Smooth muscle cell (in vitro differentiated cells): Measurements from ENCODE around the gene ING3. TPM values are rescaled to one million over a fixed set of nuclear protein-coding genes. Genes with fewer than 3 reads are reported as not detected.

Experiments used
- DNase-seq: peaks from one replicate; lab custom pipeline; 2025; ENCODE audit not compliant: unreplicated experiment; lab: John Stamatoyannopoulos, UW
- H2AFZ ChIP-seq: fragments of 200-600 bp; sonication (generic); 2 replicates; pipeline ENCODE4 v1.6.0; 2016; ENCODE audit warnings: antibody characterized with exemption, low read depth, mild to moderate bottlenecking
- H3F3A ChIP-seq: fragments of 200-600 bp; sonication (generic); 2 replicates; pipeline ENCODE4 v1.6.0; 2017; ENCODE audit warnings: antibody characterized with exemption, low read depth
- H3K27ac ChIP-seq: fragments of 200-600 bp; sonication (generic); 2 replicates; pipeline ENCODE4 v1.5.1; 2016; ENCODE audit warnings: low read depth, mild to moderate bottlenecking
- H3K27me3 ChIP-seq: fragments of 200-600 bp; sonication (generic); 2 replicates; pipeline ENCODE4 v1.6.1; 2016; ENCODE audit warnings: low read depth, mild to moderate bottlenecking
- H3K36me3 ChIP-seq: fragments of 200-600 bp; sonication (generic); 2 replicates; pipeline ENCODE4 v1.5.1; 2016; ENCODE audit warnings: low read depth
- H3K4me1 ChIP-seq: fragments of 200-600 bp; sonication (generic); 2 replicates; pipeline ENCODE4 v1.5.1; 2016; ENCODE audit warnings: low read depth
- H3K4me2 ChIP-seq: fragments of 200-600 bp; sonication (generic); 2 replicates; pipeline ENCODE4 v1.6.0; 2016; ENCODE audit warnings: mild to moderate bottlenecking
- H3K4me3 ChIP-seq: fragments of 200-600 bp; sonication (generic); 2 replicates; pipeline ENCODE4 v1.5.1; 2016; ENCODE audit warnings: mild to moderate bottlenecking
- H3K79me2 ChIP-seq: fragments of 200-600 bp; sonication (generic); 2 replicates; pipeline ENCODE4 v1.6.0; 2016; ENCODE audit warnings: low read depth, mild to moderate bottlenecking
- H3K9ac ChIP-seq: fragments of 200-600 bp; sonication (generic); 2 replicates; pipeline ENCODE4 v1.6.0; 2016; ENCODE audit warnings: low read depth
- H3K9me3 ChIP-seq: fragments of 200-600 bp; sonication (generic); replicated peaks from 2 replicates; pipeline ENCODE4 v1.5.1; 2016; ENCODE audit warnings: low read depth
- H4K20me1 ChIP-seq: fragments of 200-600 bp; sonication (generic); 2 replicates; pipeline ENCODE4 v1.6.0; 2016; ENCODE audit warnings: low read depth
- CTCF ChIP-seq: fragments of 200-600 bp; sonication (generic); IDR thresholded peaks from 2 replicates; pipeline ENCODE4 v1.5.1; 2017; ENCODE audit warnings: borderline replicate concordance, mild to moderate bottlenecking, antibody characterized with exemption; ENCODE audit not compliant: insufficient read depth, poor library complexity, severe bottlenecking
- WGBS: methylation state at CpG from one replicate; pipeline ENCODE4 v1.1.7; 2016; ENCODE audit warnings: low lambda C conversion rate; 5-methylcytosine and 5-hydroxymethylcytosine counted together
- polyA plus RNA-seq: library from polyadenylated mRNA; unstranded; fragments of >200 nt; fragmentation: Nextera tagmentation; extraction: Ambion mirVana; gene quantifications from 2 replicates; pipeline ENCODE4 v1.2.1, GENCODE V29; 2016
- total RNA-seq: library from RNA; depleted of rRNA; stranded (reverse); fragments of >200 nt; gene quantifications from 2 replicates; pipeline ENCODE4 v1.2.3, GENCODE V29; 2014

The ING3 gene
- total and polyA plus RNA-seq, 2 experiments from 2014 or later = 8.4 to 11.8 TPM

GRCh38 chr7:120924837-120925236 lies 25.7 kb upstream of the ING3 start:
- 87% methylated on average over 2 of the region's 2 CpGs for WGBS
- no peak for DNase-seq
- H3K79me2 ChIP-seq = no peaks in the 10 kb centered on the region
- no peaks in the 10 kb centered on the region for H3K9me3 ChIP-seq
- no peaks in the 10 kb centered on the region for H3F3A ChIP-seq
- H3K9ac ChIP-seq = no peak overlapping the region
- H3K27ac ChIP-seq = no peak overlapping the region
- TF ChIP-seq CTCF = no peak
- no peak overlapping the region for H2AFZ ChIP-seq
- no peaks in the 10 kb centered on the region for H3K36me3 ChIP-seq
- no peak overlapping the region for H3K4me3 ChIP-seq
- H3K4me1 ChIP-seq = no peaks in the 10 kb centered on the region
- no peaks in the 10 kb centered on the region for H4K20me1 ChIP-seq
- no peak overlapping the region for H3K4me2 ChIP-seq
- H3K27me3 ChIP-seq = no peaks in the 10 kb centered on the region

DNA sequence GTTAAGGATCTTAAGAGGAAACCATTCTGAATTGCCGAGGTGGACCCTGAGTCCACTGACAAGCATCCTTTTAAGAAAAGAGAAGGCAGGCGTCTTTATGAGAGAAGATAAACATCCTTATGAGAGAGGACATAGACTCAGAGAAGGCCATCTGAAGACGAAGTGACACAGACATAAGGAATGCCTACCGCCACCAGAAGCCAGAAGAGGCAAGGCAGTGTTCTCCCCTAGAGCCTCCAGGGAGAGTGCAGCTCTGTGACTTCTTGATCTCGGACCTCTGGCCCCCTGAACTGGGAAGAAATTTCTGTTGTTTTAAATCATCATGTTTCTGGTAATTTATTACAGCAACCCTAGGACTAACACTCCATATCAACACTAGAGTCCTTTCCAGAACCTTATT lies 25.2 kb upstream of the ING3 start:
- Histone ChIP-seq H3K4me2 (no peak overlapping the region), H3K36me3 (no peaks in the 10 kb centered on the region), H2AFZ (no peak overlapping the region)

DNA sequence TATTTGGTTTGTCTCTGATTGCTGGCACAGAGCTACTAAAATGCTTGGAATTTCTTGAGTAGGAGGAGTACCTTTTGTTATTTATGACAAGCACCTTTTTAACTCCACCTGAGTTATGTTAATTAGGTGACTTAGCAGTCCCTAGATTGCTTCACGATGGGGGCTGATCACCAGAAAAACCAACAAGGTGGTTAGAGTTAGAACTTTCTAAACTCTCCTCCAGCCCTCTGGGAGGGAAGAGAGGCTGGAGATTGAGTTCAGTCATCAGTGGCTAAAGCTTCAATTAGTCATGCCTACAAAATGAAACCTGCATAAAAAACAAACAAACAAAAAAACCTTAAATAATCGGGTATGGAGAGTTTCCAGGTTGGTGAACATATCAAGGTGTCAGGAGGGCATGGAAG lies 23.6 kb upstream of the ING3 start:
- Histone ChIP-seq H4K20me1 (no peaks in the 10 kb centered on the region), H3K27me3 (no peaks in the 10 kb centered on the region), H3K4me1 (no peaks in the 10 kb centered on the region), H3K27ac (no peak overlapping the region), H3K36me3 (no peaks in the 10 kb centered on the region), H3K79me2 (no peaks in the 10 kb centered on the region), H3K9me3 (no peaks in the 10 kb centered on the region), H3K4me3 (no peak overlapping the region), H3K9ac (no peak overlapping the region), H2AFZ (no peak overlapping the region), H3F3A (no peaks in the 10 kb centered on the region), H3K4me2 (no peak overlapping the region)
- 37% methylated on average over 2 of the region's 2 CpGs for WGBS
- DNase-seq = no peak
- TF ChIP-seq CTCF = no peak

More for the DNA sequence above, 25.2 kb upstream of the ING3 start:
- Histone ChIP-seq H3K79me2 (no peaks in the 10 kb centered on the region), H3K9ac (no peak overlapping the region), H3F3A (no peaks in the 10 kb centered on the region), H3K9me3 (no peaks in the 10 kb centered on the region), H4K20me1 (no peaks in the 10 kb centered on the region), H3K27ac (no peak overlapping the region), H3K4me1 (no peaks in the 10 kb centered on the region), H3K4me3 (no peak overlapping the region), H3K27me3 (no peaks in the 10 kb centered on the region)
- no peak for TF ChIP-seq CTCF
- DNase-seq = no peak
- 47% methylated on average over 5 of the region's 5 CpGs for WGBS

GRCh38 chr7:120927454-120928103 lies 23.0 kb upstream of the ING3 start:
- H3K9me3 ChIP-seq = no peaks in the 10 kb centered on the region
- H4K20me1 ChIP-seq = no peaks in the 10 kb centered on the region
- no peak overlapping the region for H3K27ac ChIP-seq
- H3K27me3 ChIP-seq = no peaks in the 10 kb centered on the region
- no peaks in the 10 kb centered on the region for H3F3A ChIP-seq
- peak overlapping the region; percentile 14 for H2AFZ ChIP-seq
- no peak overlapping the region for H3K4me3 ChIP-seq
- H3K4me1 ChIP-seq = no peaks in the 10 kb centered on the region
- no peak overlapping the region for H3K4me2 ChIP-seq
- no peak for DNase-seq
- WGBS = 88% methylated on average over 2 of the region's 2 CpGs
- H3K9ac ChIP-seq = no peak overlapping the region
- no peaks in the 10 kb centered on the region for H3K79me2 ChIP-seq
- no peak for TF ChIP-seq CTCF
- H3K36me3 ChIP-seq = no peaks in the 10 kb centered on the region
